ENCODE measurements around the gene TP63.

- TF ChIP-seq POLR2A (IDR thresholded peaks at IDR 0.05) (no peak), CTCF (IDR thresholded peaks at IDR 0.05) (no peak)
Observed at GRCh38 chr3:189771842-189772450, 140.8 kb downstream of the TP63 start.

Measured in adrenal gland (tissue), 5 donors.